DMS114 treated with DMSO at 0.1 percent for 48 hours (cell line): Measurements from ENCODE around the gene MED13L.

ENCODE experiments used
- DNase-seq: peaks from one replicate; lab custom pipeline; 2025; ENCODE audit not compliant: unreplicated experiment; lab: John Stamatoyannopoulos, UW

MED13L gene

GRCh38 chr12:116186482-116187150, 90.9 kb downstream of the MED13L start:
- no peak for DNase-seq

GRCh38 chr12:116184763-116185162, 92.7 kb downstream of the MED13L start:
- DNase-seq, result no peak

GRCh38 chr12:116183741-116184141, 93.8 kb downstream of the MED13L start:
- DNase-seq, result no peak

- DNase-seq, result no peak
Observed at GRCh38 chr12:116182359-116183063, 95.0 kb downstream of the MED13L start.

GRCh38 chr12:116180448-116180847, 97.0 kb downstream of the MED13L start:
- no peak for DNase-seq

GRCh38 chr12:116179384-116179783, 98.1 kb downstream of the MED13L start:
- no peak for DNase-seq

- no peak for DNase-seq
Observed at GRCh38 chr12:116177017-116177416, 100.5 kb downstream of the MED13L start.

- DNase-seq, result no peak
Observed at GRCh38 chr12:116174904-116175303, 102.6 kb downstream of the MED13L start.

- no peak for DNase-seq
Observed at GRCh38 chr12:116174006-116174405, 103.5 kb downstream of the MED13L start.

- no peak for DNase-seq
Observed at GRCh38 chr12:116172224-116172849, 105.2 kb downstream of the MED13L start.

- DNase-seq, result no peak
Observed at GRCh38 chr12:116171549-116171948, 105.9 kb downstream of the MED13L start.

- no peak for DNase-seq
Observed at GRCh38 chr12:116169071-116169470, 108.4 kb downstream of the MED13L start.

GRCh38 chr12:116166306-116166705, 111.2 kb downstream of the MED13L start:
- no peak for DNase-seq

- no peak for DNase-seq
Observed at GRCh38 chr12:116165036-116165425, 112.5 kb downstream of the MED13L start.

- DNase-seq, result no peak
Observed at GRCh38 chr12:116164250-116165035, 113.0 kb downstream of the MED13L start.

GRCh38 chr12:116162071-116162470, 115.4 kb downstream of the MED13L start:
- DNase-seq, result no peak

GRCh38 chr12:116161588-116161987, 115.9 kb downstream of the MED13L start:
- DNase-seq, result no peak

GRCh38 chr12:116160883-116161458, 116.5 kb downstream of the MED13L start:
- DNase-seq, result no peak

GRCh38 chr12:116160231-116160630, 117.3 kb downstream of the MED13L start:
- no peak for DNase-seq

- no peak for DNase-seq
Observed at GRCh38 chr12:116159593-116160200, 117.8 kb downstream of the MED13L start.

- DNase-seq, result no peak
Observed at GRCh38 chr12:116159175-116159574, 118.3 kb downstream of the MED13L start.
